Amniotic stem cell (primary cell): Measurements from ENCODE around the gene FOLH1.
"Not testable (repeated sequence)": the region's sequence is repeated elsewhere in the genome, so short reads cannot be mapped to it uniquely, and the experiment has no call there.

Experiments
- DNase-seq: peaks from one replicate; lab custom pipeline; 2025; lab: John Stamatoyannopoulos, UW

FOLH1 gene

DNA sequence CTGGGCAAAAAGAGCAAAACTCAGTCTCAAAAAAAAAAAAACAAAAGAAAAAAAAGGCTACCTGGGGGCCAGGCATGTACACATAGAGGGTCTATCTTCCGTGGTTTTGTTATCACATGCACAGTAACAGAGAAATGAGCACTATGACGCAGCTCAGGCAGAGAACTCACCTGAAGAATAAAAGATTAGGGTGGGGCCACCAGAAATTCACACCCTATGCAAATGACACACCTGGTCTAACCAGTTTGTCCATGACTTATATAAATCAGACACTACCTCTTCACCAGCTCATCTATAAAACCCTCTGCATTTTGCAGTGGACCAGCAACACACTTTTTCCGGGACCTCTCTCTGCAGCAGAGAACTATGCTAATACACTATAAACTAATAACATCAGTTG lies 30.5 kb downstream of the FOLH1 start:
- not testable (repeated sequence) for DNase-seq

DNA sequence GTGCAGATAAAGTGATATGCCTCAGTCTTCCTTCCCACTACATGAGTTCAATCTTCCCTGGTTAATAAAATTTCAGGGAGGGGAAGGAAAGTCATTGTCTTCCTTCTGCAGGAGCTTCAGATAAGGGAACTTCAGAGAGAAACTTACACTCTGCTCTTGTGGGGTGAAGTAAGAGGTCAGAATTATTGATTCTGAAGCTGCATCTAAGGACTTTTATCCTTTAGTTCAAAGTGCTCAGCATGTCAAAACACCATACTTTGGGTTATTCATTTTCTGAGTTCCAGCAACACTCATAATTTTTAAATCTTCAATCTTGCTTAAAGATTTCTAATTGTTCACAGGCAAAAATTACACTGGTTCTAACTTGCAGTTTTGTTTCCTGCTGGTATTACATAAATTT lies 33.0 kb downstream of the FOLH1 start:
- not testable (repeated sequence) for DNase-seq

GRCh38 chr11:49174691-49175366 lies 33.6 kb downstream of the FOLH1 start:
- not testable (repeated sequence) for DNase-seq

GRCh38 chr11:49171613-49172012 lies 36.8 kb downstream of the FOLH1 start:
- not testable (repeated sequence) for DNase-seq

- not testable (repeated sequence) for DNase-seq
Measured at GRCh38 chr11:49169579-49169978, 38.8 kb downstream of the FOLH1 start.

DNA sequence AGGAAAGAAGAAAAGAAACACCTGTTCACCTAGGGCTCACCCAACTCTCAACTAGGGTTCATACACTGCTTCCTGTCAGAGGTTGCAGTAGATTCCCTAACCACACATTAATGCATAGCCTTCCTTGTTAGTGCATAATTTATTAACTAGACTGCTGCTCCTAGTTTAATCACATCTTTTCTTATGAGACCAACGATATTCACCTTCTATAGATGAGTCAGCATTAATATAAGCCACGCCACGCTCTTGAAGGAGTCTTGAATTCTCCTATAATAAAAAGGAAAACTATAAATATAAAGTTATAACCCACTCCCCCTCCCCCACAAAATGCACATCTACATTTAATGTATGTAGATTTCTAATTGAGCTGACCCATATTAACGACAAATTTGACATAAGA lies 39.4 kb downstream of the FOLH1 start:
- DNase-seq: not testable (repeated sequence)

GRCh38 chr11:49151211-49151610 lies 57.2 kb downstream of the FOLH1 start:
- DNase-seq: no peak

GRCh38 chr11:49102356-49102755 lies 106.0 kb downstream of the FOLH1 start:
- DNase-seq: not testable (repeated sequence)
